ENCODE results near the gene LGALS3BP. TPM values are rescaled to one million over a fixed set of nuclear protein-coding genes. Genes with fewer than 3 reads are reported as not detected.
"Not testable (repeated sequence)": the region's sequence is repeated elsewhere in the genome, so short reads cannot be mapped to it uniquely, and the experiment has no call there.

The LGALS3BP gene, protein sequence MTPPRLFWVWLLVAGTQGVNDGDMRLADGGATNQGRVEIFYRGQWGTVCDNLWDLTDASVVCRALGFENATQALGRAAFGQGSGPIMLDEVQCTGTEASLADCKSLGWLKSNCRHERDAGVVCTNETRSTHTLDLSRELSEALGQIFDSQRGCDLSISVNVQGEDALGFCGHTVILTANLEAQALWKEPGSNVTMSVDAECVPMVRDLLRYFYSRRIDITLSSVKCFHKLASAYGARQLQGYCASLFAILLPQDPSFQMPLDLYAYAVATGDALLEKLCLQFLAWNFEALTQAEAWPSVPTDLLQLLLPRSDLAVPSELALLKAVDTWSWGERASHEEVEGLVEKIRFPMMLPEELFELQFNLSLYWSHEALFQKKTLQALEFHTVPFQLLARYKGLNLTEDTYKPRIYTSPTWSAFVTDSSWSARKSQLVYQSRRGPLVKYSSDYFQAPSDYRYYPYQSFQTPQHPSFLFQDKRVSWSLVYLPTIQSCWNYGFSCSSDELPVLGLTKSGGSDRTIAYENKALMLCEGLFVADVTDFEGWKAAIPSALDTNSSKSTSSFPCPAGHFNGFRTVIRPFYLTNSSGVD
- total RNA-seq, result 100 to 1,000 TPM; 687 to 857 TPM
- long read RNA-seq, transcript LGALS3BP-210 (3 exons, 882 nt), result minor isoform, 11 of 850 reads
- long read RNA-seq, transcript LGALS3BP-201 (6 exons, 2,405 nt), result major isoform, 554 of 850 reads
- long read RNA-seq, partial matches to known transcripts, result 75 of 850 reads
- long read RNA-seq, other reads (novel, unspliced or antisense), result 207 of 850 reads

DNA sequence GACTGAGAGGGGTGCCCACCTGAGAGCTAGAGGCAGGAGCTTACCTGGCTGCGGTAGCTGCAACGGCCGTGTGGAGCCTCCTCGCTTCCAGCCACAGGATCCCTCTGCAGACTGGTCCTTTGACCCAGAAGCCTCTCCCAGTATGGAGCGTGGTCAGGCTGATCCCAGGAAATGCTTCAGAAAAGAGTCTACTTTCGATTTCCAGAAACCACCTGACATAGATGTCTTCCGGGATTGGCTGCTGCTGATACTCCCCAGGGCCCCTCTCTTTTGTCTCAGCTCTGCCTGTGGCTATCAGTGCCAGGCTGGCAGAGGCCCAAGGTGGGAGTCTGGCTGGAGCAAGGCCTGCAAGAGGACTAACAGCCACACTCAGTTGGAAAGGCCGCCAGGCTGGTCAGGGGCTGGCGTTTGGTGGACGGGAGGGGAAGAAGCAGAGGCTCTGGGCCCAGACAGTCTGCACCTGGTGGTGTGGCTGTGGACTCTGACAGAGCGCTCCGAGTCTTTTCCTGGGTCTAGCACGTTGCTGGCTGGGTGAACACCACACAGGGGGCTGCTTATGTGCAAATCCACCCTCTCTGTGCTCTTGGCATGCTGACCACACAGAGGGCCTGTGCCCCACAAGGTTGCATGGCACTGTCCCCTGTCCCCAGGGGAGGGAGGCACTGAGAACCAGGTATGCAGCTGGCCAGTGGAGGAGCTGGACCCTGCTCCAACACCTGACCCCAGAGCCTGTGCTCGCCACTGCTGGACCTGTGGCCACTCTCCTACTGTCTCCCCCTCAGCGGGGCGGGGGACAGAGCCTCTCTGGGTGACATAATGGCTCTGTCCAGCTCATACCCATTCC is at the start of gene LGALS3BP:
LGALS3BP (minus strand) TSS at position 144 of the 844 bp plus-strand sequence. CDS start 2,732 bp downstream, outside the sequence.
- DNase-seq (peak; percentile 78 to 85), ATAC-seq (peak; percentile 82)
- intact Hi-C loops (cut with DNase I, micrococcal nuclease), result no loop called here

DNA sequence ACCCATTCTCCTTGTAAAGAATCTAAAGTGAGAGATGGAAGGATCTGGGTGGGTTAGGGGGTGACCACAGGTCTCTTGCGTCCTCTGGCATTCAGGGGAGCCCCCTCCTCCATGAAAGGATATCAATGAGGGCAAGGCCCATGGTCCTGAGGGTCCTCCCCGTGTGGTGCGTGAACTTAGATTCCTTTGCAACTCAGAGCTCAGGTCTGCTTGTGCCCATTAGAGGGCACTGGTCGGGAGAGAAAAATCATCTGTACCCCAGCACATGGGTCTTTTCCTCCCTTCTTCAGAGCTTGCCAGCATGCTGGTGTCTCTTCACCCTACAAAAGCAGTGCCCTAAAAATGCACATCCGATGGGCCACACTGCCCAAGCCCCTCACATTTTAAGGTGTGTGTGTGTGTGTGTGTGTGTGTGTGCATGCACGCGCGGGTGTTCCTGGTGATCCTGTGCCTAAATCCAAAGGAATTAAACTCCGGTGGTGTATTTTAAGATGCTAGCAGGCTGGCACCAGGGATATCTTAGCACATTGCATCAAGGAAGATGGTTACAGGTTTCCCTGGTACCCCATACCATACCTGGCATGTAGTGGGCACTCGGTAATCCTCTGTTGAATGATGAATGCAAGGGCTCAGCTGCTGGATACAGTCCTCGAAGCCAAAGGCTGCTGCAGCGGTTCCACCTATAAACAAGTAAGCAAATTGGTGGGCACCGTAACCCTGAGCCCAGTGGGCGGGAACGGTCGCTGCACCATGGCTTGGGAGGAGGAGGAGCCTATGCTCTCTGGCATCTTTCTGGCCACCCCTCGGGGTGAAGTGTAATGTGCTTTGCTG is 49.0 kb upstream of the LGALS3BP start:
- intact Hi-C loops (cut with DNase I, micrococcal nuclease), result no loop called here
- DNase-seq (peak in 1 of 2 donors; percentile 26), ATAC-seq (no peak)

DNA sequence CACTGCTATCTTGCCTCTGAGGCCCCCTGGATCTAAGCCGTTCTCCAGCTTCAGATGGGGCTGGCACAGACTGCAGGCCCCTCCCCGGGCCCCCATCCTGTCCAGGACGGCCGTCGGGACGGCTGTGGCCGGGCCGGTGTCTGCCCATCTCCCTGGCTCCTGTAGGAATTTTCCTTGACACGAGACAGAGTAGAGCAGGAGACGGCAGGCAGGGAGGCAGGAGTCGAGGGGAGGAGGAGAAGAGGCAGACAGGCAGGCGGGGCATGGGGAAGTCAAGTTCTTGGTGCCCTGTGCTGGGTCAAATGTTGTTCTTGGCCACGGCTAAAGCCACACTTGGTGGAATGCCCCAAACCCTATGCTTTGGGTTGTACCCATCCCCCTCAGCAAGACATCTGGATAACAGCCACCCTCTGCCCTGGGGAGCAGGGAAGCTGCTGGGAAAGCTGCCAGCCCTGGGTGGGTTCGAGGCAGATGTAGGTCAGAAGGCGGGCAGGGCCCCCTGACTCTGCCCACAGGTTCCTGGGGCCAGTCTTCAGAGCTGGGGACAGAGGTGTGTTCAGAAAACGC is 48.3 kb upstream of the LGALS3BP start:
- intact Hi-C loops (cut with DNase I, micrococcal nuclease), result no loop called here
- peak in 1 of 2 donors; percentile 37 for DNase-seq
- peak; percentile 18 for ATAC-seq

DNA sequence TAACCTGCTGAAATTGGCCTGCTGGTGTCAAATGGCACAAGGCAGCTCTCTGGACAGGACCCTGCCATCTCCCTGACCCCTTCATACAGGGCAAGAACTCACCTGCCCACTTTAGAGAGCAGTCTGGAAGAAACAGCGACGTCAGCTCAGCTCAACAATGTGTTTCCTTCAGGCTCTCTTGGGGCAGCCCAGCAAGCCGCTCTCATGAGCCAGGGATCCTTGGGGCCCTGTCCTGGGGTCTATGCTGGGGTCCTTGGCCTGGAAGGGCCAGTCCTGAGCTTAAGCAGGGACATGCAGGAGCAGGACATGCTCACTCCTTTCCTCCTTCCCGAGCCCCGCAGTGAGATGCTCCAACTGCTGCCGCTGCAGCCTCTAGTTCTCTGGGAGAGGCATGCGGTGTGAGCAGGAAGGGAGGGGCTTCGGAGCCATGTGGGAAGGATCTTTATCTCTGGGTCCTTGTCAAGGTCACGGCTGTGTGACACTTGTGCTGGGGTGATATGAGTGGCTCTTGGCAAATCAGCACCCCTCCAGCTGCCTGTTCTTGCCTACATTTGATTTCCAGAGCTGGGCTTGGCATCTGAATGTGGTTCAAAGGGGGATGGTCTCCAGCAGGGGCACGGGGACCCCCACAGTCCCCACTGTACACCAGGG is 47.7 kb upstream of the LGALS3BP start:
- DNase-seq (peak; percentile 40 to 44), ATAC-seq (peak; percentile 23)
- intact Hi-C loops (cut with DNase I, micrococcal nuclease), result no loop called here

DNA sequence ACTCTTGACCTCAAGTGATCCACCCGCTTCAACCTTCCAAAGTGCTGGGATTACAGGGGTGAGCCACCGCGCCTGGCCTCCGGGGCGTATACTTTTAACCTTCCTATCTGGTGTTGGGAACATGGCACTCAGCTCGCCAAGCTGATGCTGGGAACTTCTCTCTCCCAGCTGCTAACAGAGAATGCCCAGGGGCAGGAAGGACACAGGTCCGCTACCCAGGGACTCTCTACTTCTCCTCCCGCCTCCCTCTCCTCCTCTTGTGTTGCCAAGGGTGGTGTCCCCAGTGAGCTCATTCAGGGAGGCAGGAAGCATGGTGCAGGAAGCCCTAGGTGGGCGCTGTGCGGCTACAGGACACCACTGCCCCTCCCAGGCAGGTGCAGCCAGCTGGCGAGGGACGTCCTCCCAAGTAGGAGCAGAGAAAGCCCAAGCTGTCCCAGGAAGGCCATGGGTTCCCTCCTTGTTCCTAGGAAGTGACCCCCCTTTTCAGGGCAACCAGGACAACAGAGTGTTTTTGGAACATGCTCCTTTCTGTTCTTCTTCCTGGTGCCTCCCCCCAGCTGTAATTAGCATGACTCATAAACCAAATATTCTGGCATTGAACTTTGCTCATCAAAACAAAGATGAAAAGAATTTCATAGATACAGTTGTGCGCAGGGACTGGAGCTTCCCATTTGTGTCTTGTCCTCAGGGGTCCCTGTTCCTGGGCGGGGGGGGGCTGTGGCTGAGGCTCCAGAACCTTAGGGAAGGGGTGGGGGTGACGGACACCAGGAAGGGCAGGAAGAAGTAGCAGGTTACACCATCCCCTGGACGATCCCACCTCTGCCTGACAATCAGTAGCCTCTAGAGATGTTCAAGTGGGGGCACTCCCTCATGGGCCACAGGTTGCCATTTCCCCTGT is 46.9 kb upstream of the LGALS3BP start:
- ATAC-seq (peak; percentile 67), DNase-seq (peak; percentile 61 to 79)
- intact Hi-C loops (cut with DNase I, micrococcal nuclease), result no loop called here

DNA sequence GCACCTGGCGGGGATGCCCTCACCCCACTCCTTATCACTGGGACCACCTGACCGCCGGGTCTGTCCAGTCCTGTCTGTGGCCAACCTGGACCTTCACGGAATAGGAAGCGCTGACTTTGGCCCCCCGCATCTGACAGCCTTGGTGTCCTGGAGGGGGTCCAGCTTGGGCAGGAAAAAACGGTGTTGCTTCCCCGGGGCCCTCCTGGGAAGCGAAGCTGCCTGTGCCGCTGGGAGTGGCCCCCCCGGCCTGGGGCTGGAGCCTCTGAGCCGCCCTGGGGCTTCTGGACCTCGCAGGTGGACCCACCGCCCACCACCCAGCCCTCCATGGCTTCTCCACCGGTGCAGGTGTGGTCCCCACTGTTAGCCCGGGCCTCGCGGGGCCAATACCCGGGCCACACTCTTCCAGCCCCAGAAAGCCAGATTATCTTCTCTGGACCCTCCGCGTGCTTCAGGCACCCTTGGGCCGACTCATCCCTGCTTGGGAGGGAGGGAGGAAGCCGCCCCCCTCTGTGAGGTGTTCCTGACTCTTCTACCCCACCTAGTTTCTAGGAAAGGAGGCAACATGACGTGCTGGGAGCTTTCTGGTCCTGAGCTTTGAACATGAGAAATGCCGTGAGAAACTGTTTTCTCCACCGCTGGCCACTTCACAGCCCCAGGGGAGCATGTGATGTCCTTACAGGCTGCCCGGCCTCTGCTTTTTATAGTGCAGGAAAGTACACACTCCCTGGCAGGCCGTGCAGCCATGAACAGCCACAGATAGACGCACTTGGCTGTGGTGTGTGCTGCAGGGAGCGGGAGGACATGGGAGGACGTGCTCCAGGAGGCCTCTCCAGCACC is 45.4 kb upstream of the LGALS3BP start:
- ATAC-seq (peak; percentile 53), DNase-seq (peak; percentile 61 to 78)
- intact Hi-C loops (cut with DNase I, micrococcal nuclease), result no loop called here

DNA sequence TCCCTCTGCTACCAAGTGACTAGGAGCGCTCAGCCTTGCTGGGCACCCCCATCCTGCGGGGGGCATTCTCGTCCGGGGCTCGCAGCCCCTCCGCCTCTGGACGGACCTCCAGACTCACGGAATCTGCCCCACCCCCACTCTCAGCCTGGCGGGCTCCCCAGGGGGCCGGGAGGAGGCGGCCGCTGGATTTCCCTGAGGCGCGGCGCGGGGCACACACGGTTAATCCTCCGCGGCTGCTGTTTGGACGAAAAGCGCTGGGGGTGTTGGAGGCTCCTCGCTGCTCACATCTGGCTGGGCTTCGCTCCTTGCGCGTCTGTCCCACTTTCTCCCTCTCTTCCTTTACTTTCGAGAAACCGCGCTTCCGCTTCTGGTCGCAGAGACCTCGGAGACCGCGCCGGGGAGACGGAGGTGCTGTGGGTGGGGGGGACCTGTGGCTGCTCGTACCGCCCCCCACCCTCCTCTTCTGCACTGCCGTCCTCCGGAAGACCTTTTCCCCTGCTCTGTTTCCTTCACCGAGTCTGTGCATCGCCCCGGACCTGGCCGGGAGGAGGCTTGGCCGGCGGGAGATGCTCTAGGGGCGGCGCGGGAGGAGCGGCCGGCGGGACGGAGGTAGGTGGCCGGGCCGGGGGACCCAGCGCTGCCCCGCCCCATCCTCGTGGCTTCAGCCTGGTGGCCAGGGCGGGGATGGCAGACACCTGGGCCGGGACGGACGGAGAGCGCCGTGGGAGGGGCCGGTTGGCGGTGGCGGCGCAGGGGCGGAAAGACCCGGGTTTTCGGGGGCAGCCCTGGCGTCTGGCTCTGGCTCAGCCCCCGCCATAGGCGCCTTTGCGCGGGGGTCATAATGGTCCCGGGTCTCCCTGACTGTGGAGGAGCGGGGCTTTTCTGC is 44.4 kb upstream of the LGALS3BP start, which contains the start of gene C1QTNF1:
C1QTNF1 (plus strand) TSS at position 284 of the 886 bp plus-strand sequence. CDS start 19,800 bp downstream, outside the sequence.
- intact Hi-C loops (cut with DNase I, micrococcal nuclease), result no loop called here
- peak; percentile 57 for ATAC-seq
- peak in 1 of 2 donors; percentile 78 for DNase-seq

DNA sequence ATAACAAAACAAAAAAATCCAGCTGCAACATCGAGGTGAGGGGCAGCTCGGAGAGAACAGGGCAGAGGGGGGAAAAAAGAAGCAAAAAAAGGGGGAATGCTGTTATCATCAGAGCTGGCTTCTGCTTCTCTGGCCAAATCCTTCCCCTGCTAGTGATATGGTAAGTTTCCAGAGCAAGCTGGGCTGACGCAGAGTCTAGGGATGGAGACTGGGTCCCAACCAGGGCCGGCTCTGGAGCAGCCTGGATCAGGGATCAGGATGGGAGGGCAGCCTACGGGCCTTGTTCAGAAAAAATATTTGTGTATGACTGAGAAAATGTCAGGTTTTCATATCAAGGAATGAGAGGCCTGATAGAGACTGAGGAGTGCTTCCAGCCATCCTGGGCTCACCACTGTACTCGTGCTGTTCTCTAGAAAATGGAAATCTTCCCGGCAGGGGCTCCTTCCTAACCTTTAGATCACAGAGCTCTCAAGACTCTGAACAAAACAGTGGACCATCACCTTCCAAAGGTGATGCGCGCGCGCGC is 43.5 kb upstream of the LGALS3BP start:
- DNase-seq (no peak), ATAC-seq (no peak)
- intact Hi-C loops (cut with DNase I, micrococcal nuclease), result no loop called here

DNA sequence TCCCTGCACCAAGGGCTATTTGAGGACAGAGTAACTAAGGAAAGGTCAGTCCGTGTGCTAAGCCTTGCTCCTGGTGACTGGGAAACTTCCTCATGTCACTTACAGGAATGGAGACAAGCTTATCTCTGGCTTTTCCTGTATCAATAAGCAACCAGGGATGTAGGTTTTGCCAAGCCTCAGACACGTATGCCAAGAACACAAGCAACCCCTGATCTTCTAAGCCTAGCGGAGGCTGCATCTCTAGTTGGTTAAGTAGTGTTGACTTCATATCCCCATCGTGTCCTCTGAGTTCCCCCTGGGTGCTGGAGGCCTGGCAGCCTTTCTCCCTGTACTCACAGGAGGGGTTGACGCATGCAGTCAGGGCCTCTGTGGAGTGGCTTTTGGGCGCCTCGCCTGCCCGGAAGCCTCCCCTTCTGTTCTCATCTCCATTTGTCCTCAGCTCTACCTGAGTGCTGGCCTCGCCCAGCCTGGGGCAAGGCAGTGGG is 42.8 kb upstream of the LGALS3BP start:
- intact Hi-C loops (cut with DNase I, micrococcal nuclease), result no loop called here
- no peak for DNase-seq
- ATAC-seq, result no peak

DNA sequence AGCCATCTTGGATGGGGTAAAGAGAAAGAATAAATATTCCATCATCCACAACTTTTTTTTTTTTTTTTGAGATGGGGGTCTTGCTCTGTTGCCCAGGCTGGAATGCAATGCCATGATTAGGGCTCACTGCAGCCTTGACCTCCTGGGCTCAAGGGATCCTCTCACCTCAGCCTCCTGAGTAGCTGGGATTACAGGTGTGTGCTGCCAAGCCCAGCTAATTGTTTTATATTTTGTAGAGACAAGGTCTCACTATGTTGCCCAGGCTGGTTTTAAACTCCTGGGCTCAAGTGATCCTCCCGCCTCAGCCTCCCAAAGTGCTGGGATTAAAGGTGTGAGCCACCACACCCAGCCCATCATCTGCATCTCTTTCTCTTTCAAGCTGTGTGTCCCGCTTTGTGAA is 42.2 kb upstream of the LGALS3BP start:
- ATAC-seq; DNase-seq; intact Hi-C loops (cut with DNase I, micrococcal nuclease): not testable (repeated sequence)

DNA sequence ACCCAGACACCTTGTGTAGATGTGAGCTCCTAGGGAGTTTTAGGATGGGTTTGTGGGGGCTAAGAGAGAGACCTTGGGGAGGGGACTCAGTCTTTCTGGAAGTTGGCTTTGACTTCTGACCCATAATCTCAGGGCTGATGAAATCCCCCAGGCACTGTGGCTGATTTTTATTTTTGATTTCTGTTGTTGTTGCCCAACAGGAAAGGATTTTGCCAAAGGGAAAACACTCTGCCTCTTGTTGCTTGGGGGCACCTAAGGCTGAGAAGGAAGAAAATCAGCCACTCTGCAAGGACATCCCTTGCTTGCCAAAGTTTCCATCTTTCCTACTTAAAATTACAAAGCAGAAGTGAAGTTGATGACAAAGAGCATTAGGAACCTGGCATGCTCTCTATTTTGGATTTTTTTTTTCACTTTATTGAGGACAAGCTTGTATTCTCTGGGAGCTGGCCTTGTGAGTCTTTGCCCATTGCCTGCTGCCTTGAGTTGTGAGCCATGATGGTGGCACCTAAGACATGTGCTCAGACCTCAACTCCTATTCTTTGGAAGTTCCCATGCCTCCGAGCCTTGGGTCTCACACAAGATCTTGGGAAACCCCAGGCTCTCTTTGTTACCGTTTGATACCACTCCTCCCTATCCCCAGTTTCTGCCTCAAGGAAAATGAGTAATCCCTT is 41.0 kb upstream of the LGALS3BP start:
- DNase-seq (no peak), ATAC-seq (no peak)
- intact Hi-C loops (cut with DNase I, micrococcal nuclease), result no loop called here

DNA sequence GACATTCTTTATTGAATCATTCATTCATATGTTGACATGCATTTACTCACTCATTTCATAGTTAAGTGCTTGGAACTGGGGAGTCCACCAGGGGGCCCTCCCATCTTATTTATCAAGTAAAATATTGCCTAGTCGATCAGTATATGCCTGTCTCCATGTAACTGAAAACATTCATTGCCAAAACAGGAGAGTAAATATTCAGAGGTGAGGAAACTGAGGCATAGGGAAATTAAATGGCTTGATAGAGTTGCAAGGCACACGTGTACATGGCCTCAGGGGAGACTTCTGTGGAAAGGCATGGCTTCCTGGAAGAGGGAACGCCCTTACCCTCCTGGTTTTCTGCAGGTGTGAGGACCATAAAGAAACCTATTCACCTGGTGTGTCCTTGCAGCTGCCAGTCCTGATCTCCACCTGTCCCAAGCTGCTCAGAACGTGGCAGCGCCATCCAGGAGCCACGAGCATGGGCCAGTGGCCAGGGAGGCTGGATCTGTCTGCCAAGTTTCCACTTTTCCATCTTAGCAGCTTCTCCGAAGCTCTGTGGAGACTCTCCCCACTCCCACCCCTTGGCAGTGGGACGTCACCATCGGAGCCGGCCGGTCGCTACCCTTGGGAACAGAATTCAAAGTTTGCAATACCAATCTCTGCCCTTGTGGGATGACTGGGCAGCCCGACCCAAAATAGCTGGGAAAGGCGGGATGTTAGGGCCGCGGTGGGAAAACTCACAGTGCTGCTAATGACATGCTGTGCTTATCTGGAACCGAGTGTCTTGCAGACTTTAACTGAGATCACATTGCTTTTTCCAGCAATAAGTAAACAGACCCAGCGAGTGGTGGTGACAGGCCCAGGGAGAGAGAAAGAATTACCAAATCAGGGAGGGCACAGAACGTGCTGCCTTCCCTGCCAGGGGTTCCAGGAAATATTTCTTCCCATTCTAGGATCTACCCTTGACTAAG is 40.2 kb upstream of the LGALS3BP start:
- peak; percentile 65 to 79 for DNase-seq
- intact Hi-C loops (cut with DNase I, micrococcal nuclease), result no loop called here
- peak; percentile 79 for ATAC-seq

DNA sequence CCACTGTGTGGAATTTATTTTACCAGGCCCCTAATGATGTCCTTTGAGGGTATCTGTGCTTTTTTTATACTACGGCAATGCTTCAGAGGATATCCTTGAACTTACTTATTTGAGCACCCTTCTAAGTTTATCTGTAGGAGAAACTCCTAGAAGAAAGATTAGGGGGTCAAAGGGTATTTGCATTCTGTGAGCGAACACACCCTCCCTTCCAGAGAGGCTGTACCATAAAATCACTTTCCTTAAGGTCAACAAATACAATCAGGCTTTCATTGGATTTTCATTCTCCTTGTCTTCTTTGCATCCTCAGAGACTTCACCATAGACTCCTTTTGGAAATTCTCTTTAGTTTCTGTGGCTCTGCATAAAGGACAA is 39.5 kb upstream of the LGALS3BP start:
- ATAC-seq, result peak; percentile 69
- DNase-seq, result no peak
- intact Hi-C loops (cut with DNase I, micrococcal nuclease), result no loop called here

All from left colon (tissue), 2 donors.